Choroid plexus epithelial cell (primary cell): Measurements from ENCODE around the gene ABLIM1.
A peak's percentile ranks its signal among the peaks of the same experiment; 100 is the strongest.

Source experiments
- DNase-seq: peaks from one replicate; pipeline ENCODE4 v3.0.0-alpha.2; 2010; ENCODE audit warnings: low read depth
- H3K4me3 ChIP-seq: 2 replicates; pipeline ENCODE4 v1.5.1; 2011; ENCODE audit warnings: low read depth, mild to moderate bottlenecking, control low read depth, low read length, moderate library complexity
- CTCF ChIP-seq: conservative IDR thresholded peaks from 2 replicates; pipeline ENCODE4 v1.5.1; 2011; ENCODE audit warnings: low read depth, mild to moderate bottlenecking, control low read depth, inconsistent platforms, low read length, moderate library complexity

The ABLIM1 gene

DNA sequence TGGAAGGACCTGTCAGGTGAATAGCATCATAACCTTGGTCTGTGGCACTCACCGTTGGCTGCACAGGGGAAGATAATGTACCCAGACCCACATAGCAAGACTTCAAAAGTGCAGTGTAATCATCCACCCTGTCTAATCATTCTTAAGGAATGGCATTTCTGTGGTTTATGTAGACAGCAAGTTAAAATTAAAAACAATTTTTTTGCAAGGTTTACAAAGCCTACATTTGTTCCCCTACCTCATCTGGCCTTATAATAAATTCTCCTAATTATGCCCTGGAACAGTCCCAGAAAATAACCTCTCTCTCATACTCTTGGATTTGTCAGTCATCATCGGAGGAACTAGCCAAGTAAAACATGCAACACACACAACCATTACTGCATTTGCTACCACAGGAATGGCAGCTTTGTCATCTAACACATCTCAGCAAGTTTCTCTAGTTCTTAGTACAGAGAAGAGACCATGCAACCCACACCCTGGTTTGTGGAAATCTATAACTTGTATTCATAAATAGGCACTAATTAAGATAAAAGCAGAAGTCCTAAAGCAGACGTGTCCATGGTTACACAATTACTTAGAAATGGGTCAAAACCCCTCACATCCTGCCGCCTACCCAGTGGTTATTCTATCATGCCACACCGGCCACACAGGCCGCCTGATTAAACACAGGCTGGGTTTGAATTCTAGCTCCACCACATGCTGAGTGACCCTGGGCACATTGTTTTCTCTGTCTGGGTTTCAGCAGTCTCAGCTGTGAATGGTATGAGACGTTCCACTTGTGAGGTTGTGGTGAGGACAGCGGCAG, 19.1 kb downstream of the ABLIM1 start:
- H3K4me3 ChIP-seq: no peak overlapping the region
- TF ChIP-seq CTCF: no peak
- DNase-seq: peak; percentile 89

GRCh38 chr10:114635797-114636550, 22.1 kb downstream of the ABLIM1 start:
- no peak for DNase-seq
- no peak for TF ChIP-seq CTCF

GRCh38 chr10:114635101-114635500, 23.0 kb downstream of the ABLIM1 start:
- no peak for TF ChIP-seq CTCF
- DNase-seq: no peak
- no peak overlapping the region for H3K4me3 ChIP-seq

More at GRCh38 chr10:114635797-114636550, 22.1 kb downstream of the ABLIM1 start:
- no peak overlapping the region for H3K4me3 ChIP-seq

- TF ChIP-seq CTCF: no peak
- DNase-seq: peak; percentile 89
- H3K4me3 ChIP-seq: no peak overlapping the region
Observed at GRCh38 chr10:114634609-114634979, 23.5 kb downstream of the ABLIM1 start.

GRCh38 chr10:114632869-114633715, 25.0 kb downstream of the ABLIM1 start:
- H3K4me3 ChIP-seq: no peak overlapping the region
- peak; percentile 78 for DNase-seq
- TF ChIP-seq CTCF: no peak

DNA sequence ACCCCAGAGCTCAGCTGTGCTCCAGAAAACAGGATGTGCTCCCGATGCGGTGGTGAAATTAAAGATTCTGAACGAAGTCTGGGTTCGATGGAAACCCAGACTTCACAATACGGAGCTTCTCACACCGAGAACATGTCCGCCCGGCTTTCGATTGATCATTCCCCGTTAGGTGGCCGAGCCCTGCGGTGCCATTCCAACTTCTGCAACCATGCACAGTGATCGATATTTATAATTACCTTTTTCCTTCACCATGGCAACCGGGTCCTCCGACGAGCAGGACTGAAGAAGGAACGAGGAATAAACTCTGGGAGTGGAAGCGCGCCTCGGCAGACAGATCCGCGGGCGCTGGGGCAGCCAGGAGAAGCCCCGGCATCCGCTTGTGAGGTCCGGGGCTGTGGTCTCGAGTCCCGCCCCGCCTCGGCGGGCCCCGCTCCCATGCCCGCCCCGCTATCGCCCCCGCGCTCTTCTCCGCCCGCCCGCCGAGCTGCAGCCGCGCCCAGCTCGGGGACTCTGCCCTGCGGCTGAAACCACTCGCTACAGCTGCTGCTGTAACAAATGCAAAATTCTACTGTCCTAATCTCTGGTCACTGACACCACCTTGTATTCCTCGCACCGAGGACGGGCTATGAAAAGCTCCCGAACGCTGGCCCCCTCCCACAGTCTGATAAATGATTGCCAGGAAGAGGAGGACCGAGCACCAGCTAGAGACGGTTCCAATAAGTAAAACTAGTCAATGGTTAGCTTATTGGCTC, 26.2 kb downstream of the ABLIM1 start:
- no peak for TF ChIP-seq CTCF
- DNase-seq: no peak
- peak overlapping the region; percentile 54 for H3K4me3 ChIP-seq
